ENCODE measurements around the gene SLC43A1.

The SLC43A1 gene

GRCh38 chr11:57555393-57555792, 39.9 kb upstream of the SLC43A1 start:
- TF ChIP-seq TSHZ2 (CRISPR knock-in tag; IDR thresholded peaks at IDR 0.05): no peak
- TF ChIP-seq, protein P1, sequence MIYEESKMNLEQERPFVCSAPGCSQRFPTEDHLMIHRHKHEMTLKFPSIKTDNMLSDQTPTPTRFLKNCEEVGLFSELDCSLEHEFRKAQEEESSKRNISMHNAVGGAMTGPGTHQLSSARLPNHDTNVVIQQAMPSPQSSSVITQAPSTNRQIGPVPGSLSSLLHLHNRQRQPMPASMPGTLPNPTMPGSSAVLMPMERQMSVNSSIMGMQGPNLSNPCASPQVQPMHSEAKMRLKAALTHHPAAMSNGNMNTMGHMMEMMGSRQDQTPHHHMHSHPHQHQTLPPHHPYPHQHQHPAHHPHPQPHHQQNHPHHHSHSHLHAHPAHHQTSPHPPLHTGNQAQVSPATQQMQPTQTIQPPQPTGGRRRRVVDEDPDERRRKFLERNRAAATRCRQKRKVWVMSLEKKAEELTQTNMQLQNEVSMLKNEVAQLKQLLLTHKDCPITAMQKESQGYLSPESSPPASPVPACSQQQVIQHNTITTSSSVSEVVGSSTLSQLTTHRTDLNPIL (CRISPR knock-in tag; IDR thresholded peaks at IDR 0.05; ENCODE audit: low read depth): no peak
- no peak for TF ChIP-seq GLIS3 (CRISPR knock-in tag; IDR thresholded peaks at IDR 0.05)
- TF ChIP-seq, protein P2, sequence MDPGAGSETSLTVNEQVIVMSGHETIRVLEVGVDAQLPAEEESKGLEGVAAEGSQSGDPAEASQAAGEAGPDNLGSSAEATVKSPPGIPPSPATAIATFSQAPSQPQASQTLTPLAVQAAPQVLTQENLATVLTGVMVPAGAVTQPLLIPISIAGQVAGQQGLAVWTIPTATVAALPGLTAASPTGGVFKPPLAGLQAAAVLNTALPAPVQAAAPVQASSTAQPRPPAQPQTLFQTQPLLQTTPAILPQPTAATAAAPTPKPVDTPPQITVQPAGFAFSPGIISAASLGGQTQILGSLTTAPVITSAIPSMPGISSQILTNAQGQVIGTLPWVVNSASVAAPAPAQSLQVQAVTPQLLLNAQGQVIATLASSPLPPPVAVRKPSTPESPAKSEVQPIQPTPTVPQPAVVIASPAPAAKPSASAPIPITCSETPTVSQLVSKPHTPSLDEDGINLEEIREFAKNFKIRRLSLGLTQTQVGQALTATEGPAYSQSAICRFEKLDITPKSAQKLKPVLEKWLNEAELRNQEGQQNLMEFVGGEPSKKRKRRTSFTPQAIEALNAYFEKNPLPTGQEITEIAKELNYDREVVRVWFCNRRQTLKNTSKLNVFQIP (CRISPR knock-in tag; IDR thresholded peaks at IDR 0.05; ENCODE audit: borderline replicate concordance, low read depth): no peak
- TF ChIP-seq PPARA (CRISPR knock-in tag; IDR thresholded peaks at IDR 0.05; ENCODE audit: borderline replicate concordance): no peak
- TF ChIP-seq TCF4 (CRISPR knock-in tag; IDR thresholded peaks at IDR 0.05; ENCODE audit: borderline replicate concordance): no peak
- no peak for ATAC-seq

DNA sequence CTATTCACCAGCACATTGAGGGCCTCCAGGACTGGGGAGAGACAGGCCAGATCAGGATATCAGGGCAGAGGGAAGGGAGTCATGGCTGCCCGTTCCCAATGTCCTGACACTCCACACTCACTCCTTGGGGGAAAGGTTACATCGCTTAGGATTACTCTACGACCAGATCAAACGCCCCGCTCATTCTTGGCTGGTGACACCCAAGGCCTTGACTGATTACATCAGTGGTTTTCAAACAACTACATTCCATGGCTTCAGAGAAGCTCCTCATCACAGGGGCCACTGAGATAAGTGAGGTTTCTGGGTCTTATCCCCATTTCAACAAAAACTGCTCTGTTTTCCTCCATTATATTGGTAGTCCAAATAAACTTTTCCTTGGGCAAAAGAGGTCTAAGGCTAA, 37.0 kb upstream of the SLC43A1 start:
- ATAC-seq: no peak
- TF ChIP-seq ARNTL (CRISPR knock-in tag; IDR thresholded peaks at IDR 0.05; ENCODE audit: borderline replicate concordance, low read depth) (no peak), ZNF565 (CRISPR knock-in tag; conservative IDR thresholded peaks at IDR 0.05; ENCODE audit: low read depth) (no peak), GLIS3 (CRISPR knock-in tag; IDR thresholded peaks at IDR 0.05) (no peak), PPARA (CRISPR knock-in tag; IDR thresholded peaks at IDR 0.05; ENCODE audit: borderline replicate concordance) (no peak), ZFP30 (CRISPR knock-in tag; IDR thresholded peaks at IDR 0.05) (no peak), OSR1 (CRISPR knock-in tag; IDR thresholded peaks at IDR 0.05) (no peak), ZFP3 (CRISPR knock-in tag; IDR thresholded peaks at IDR 0.05) (no peak), TCF4 (CRISPR knock-in tag; IDR thresholded peaks at IDR 0.05; ENCODE audit: borderline replicate concordance) (no peak), ISL1 (CRISPR knock-in tag; IDR thresholded peaks at IDR 0.05) (no peak), ESRRG (CRISPR knock-in tag; IDR thresholded peaks at IDR 0.05) (no peak), ZNF70 (CRISPR knock-in tag; IDR thresholded peaks at IDR 0.05) (no peak), ZC3H10 (CRISPR knock-in tag; IDR thresholded peaks at IDR 0.05) (no peak), ZNF8 (CRISPR knock-in tag; IDR thresholded peaks at IDR 0.05) (no peak), RARB (CRISPR knock-in tag; IDR thresholded peaks at IDR 0.05) (no peak), TOX (CRISPR knock-in tag; IDR thresholded peaks at IDR 0.05; ENCODE audit: borderline replicate concordance) (no peak), CSDC2 (CRISPR knock-in tag; IDR thresholded peaks at IDR 0.05) (no peak)
- TF ChIP-seq, protein P3, sequence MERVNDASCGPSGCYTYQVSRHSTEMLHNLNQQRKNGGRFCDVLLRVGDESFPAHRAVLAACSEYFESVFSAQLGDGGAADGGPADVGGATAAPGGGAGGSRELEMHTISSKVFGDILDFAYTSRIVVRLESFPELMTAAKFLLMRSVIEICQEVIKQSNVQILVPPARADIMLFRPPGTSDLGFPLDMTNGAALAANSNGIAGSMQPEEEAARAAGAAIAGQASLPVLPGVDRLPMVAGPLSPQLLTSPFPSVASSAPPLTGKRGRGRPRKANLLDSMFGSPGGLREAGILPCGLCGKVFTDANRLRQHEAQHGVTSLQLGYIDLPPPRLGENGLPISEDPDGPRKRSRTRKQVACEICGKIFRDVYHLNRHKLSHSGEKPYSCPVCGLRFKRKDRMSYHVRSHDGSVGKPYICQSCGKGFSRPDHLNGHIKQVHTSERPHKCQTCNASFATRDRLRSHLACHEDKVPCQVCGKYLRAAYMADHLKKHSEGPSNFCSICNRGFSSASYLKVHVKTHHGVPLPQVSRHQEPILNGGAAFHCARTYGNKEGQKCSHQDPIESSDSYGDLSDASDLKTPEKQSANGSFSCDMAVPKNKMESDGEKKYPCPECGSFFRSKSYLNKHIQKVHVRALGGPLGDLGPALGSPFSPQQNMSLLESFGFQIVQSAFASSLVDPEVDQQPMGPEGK (CRISPR knock-in tag; IDR thresholded peaks at IDR 0.05; ENCODE audit: borderline replicate concordance): no peak
- TF ChIP-seq, protein P1 (CRISPR knock-in tag; IDR thresholded peaks at IDR 0.05; ENCODE audit: low read depth): no peak
- TF ChIP-seq, protein P4, sequence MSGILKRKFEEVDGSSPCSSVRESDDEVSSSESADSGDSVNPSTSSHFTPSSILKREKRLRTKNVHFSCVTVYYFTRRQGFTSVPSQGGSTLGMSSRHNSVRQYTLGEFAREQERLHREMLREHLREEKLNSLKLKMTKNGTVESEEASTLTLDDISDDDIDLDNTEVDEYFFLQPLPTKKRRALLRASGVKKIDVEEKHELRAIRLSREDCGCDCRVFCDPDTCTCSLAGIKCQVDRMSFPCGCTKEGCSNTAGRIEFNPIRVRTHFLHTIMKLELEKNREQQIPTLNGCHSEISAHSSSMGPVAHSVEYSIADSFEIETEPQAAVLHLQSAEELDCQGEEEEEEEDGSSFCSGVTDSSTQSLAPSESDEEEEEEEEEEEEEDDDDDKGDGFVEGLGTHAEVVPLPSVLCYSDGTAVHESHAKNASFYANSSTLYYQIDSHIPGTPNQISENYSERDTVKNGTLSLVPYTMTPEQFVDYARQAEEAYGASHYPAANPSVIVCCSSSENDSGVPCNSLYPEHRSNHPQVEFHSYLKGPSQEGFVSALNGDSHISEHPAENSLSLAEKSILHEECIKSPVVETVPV (CRISPR knock-in tag; IDR thresholded peaks at IDR 0.05): no peak
- TF ChIP-seq, protein P2 (CRISPR knock-in tag; IDR thresholded peaks at IDR 0.05; ENCODE audit: borderline replicate concordance, low read depth): no peak
